Measurements from ENCODE around the gene RNLS.

Gene RNLS

DNA sequence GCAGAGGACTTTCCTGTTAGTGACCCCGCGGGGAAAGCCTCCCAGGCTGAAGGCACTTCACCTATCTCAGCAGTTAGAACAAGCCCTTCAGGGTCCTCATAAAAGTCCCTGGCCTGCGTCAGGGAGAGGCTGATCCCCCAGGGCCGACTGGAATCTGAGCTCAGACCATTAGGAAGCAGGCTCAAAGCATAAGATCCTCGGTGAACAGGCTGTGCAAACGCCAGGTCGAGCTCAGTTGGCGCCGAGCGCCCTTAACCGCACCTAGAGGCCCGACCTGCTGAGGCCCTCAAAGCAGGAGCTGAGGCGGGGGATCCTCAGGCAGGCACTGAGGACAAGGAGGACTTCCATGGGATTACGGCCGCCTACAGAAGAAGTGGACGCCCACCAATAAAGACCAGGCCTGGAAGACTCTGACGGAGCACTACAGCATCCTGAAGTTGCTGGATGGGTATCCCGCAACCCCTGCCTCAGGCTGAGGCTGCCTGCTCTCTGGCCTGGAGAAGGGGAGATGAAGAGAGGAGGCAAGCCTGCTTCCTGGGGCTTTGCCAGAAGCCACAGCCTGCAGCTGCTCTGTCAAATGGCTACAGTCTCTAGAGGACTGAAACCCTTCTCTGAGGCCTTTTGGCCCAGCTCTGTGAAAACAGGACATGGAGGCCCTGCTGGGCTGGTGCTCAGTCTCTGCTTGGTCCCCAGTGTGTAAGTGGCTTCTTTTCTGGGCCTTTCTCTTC is 33.3 kb upstream of the RNLS start:
- TF ChIP-seq, protein P1, sequence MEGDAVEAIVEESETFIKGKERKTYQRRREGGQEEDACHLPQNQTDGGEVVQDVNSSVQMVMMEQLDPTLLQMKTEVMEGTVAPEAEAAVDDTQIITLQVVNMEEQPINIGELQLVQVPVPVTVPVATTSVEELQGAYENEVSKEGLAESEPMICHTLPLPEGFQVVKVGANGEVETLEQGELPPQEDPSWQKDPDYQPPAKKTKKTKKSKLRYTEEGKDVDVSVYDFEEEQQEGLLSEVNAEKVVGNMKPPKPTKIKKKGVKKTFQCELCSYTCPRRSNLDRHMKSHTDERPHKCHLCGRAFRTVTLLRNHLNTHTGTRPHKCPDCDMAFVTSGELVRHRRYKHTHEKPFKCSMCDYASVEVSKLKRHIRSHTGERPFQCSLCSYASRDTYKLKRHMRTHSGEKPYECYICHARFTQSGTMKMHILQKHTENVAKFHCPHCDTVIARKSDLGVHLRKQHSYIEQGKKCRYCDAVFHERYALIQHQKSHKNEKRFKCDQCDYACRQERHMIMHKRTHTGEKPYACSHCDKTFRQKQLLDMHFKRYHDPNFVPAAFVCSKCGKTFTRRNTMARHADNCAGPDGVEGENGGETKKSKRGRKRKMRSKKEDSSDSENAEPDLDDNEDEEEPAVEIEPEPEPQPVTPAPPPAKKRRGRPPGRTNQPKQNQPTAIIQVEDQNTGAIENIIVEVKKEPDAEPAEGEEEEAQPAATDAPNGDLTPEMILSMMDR (IDR thresholded peaks at IDR 0.05; ENCODE audit: low read length, missing control alignments): no peak
- no peak for DNase-seq (ENCODE audit: low read depth)
- no peak overlapping the region for H3K4me3 ChIP-seq (replicated peaks; ENCODE audit: low read depth, low read length)

DNA sequence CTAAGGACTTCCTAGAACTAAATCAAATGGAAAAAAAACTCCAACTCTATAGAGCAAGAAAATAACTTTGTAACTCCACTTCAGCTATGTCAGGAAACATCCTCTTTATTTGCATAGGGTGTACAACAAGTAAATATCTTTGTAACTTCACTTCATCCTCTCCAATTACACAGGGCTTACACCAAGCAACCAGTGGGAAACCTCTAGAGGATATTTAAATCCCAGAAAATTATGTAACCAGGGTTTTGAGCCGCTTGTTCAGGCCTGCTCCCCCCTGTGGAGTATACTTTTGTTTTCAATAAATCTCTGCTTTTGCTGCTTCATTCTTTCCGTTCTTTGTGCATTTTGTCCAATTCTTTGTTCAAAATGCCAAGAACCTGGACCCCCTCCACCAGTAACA is 25.7 kb upstream of the RNLS start:
- TF ChIP-seq, protein P1 (IDR thresholded peaks at IDR 0.05; ENCODE audit: low read length, missing control alignments): no peak
- no peak for DNase-seq (ENCODE audit: low read depth)
- no peak overlapping the region for H3K4me3 ChIP-seq (replicated peaks; ENCODE audit: low read depth, low read length)

DNA sequence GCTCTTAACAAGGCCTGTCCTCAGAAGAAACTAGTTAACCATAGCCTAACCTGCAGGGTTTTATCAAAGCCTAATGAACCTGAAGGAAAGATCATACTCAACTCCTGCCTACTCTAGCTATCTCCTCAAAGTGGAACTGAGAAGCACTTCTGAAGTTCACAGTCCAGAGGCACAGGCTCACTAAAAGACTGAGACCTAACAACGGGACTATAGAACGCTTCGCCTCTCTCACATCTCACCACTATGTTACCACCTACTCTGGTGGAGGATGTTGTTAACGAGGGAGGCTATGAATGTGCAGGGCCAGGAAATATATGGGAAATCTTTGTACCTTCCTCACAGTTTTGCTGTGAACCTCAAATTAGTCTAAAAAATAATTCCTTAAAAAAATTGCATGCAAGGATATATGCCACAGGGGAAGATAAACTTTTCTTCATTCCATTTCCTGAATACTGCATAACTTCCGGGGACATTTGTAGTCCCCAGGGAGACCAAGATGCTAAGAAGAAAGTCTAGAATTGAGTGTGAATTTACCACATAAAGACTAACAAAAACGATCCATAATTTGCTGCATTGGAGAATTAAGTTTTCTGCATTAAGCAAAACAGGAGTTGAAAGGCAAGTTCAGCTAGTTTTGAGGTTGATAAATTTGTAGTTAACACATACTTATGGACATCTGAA is 25.1 kb upstream of the RNLS start:
- no peak overlapping the region for H3K4me3 ChIP-seq (replicated peaks; ENCODE audit: low read depth, low read length)
- no peak for DNase-seq (ENCODE audit: low read depth)
- TF ChIP-seq, protein P1 (IDR thresholded peaks at IDR 0.05; ENCODE audit: low read length, missing control alignments): no peak

DNA sequence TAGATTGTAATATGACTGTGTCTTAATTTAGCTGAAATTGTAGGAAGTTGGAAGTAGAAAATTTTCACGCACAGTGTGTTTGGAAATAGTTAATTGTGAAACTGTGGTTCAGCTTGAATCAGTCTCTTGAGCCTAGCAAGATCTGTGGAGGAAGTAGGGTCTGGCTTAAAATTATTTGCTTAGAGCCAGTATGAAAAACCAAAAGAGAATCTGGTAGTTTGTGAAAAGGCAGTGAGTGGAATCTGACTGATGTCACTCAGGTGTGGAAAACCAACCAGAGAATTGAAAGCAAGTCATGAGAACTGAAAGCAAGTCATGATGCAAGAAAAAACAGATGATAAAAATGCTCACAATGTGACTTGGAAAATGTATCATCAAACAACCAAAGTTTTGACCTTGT is 14.9 kb upstream of the RNLS start:
- TF ChIP-seq, protein P1 (IDR thresholded peaks at IDR 0.05; ENCODE audit: low read length, missing control alignments): no peak
- no peak for DNase-seq (ENCODE audit: low read depth)
- no peak overlapping the region for H3K4me3 ChIP-seq (replicated peaks; ENCODE audit: low read depth, low read length)

DNA sequence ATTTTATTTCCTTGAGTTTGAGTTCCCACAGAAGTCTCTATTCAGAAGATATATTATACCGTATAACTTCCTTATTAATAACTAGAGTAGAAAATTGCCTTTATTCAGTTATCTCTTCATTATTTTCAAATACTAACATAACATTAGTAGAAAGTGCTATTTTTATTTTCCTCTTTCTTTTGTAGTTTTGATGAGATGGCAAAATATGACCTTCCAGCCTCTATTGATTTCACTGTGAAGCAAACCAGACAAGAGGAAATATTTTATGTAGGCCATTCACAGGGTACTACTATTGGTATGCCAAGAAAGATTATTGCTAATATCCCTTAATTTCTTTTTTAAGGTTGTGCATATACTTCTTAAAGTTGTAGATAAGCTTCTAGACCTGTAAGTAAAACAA is 11.4 kb upstream of the RNLS start:
- TF ChIP-seq, protein P1 (IDR thresholded peaks at IDR 0.05; ENCODE audit: low read length, missing control alignments): no peak
- no peak for DNase-seq (ENCODE audit: low read depth)
- H3K4me3 ChIP-seq (replicated peaks; ENCODE audit: low read depth, low read length): no peak overlapping the region

DNA sequence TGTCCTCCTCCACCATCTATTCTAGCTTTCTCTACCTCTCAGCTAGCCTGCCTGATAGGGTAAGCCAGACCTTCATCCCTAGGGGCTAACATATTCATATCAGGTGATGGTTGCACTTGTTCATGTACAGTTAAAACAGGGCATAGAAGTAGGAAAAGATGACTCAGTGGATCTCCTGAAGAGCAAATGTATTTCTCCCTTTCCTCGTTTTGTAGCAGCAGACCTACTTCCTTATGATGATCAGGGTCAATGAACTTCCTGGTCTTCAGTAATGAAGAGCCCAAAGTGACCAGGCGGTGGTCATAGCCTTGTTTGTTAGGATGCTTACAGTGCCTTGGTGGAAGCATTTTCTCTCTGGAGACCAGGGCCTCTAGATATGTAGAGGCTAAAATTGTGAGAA is 9.8 kb upstream of the RNLS start:
- H3K4me3 ChIP-seq (replicated peaks; ENCODE audit: low read depth, low read length): no peak overlapping the region
- no peak for DNase-seq (ENCODE audit: low read depth)
- TF ChIP-seq, protein P1 (IDR thresholded peaks at IDR 0.05; ENCODE audit: low read length, missing control alignments): no peak
